HG03108 (cell line): ENCODE measurements around the gene SLC27A3.

Experiments
- ATAC-seq: cut with Tn5 transposase; IDR thresholded peaks from one replicate; pipeline ENCODE4 v1.9.1; 2021; ENCODE audit warnings: moderate library complexity; ENCODE audit not compliant: unreplicated experiment

The SLC27A3 gene

GRCh38 chr1:153774780-153775457 is at the start of gene SLC27A3:
Gene SLC27A3, plus strand, starts transcription at chr1:153775407. Its CDS starts 91 bp downstream, at chr1:153775498.
- peak; percentile 19 for ATAC-seq

- ATAC-seq = peak; percentile 92
Measured at GRCh38 chr1:153727463-153728304, 47.5 kb upstream of the SLC27A3 start, which contains the start of gene INTS3. Gene INTS3, plus strand, starts transcription at chr1:153728050. Its CDS starts 585 bp downstream, at chr1:153728635.

- no peak for ATAC-seq
Measured at GRCh38 chr1:153728305-153729066, 46.7 kb upstream of the SLC27A3 start.

- ATAC-seq = no peak
Measured at GRCh38 chr1:153730468-153730988, 44.7 kb upstream of the SLC27A3 start.

GRCh38 chr1:153733970-153734369 is 41.2 kb upstream of the SLC27A3 start:
- no peak for ATAC-seq

GRCh38 chr1:153734396-153735089 is 40.7 kb upstream of the SLC27A3 start:
- ATAC-seq = no peak

- no peak for ATAC-seq
Measured at GRCh38 chr1:153735090-153735420, 40.2 kb upstream of the SLC27A3 start.

- ATAC-seq = no peak
Measured at GRCh38 chr1:153741986-153742385, 33.2 kb upstream of the SLC27A3 start.

- peak; percentile 74 for ATAC-seq
Measured at GRCh38 chr1:153742411-153743142, 32.6 kb upstream of the SLC27A3 start.

- no peak for ATAC-seq
Measured at GRCh38 chr1:153745417-153745816, 29.8 kb upstream of the SLC27A3 start.

- no peak for ATAC-seq
Measured at GRCh38 chr1:153746174-153746573, 29.0 kb upstream of the SLC27A3 start.

GRCh38 chr1:153748903-153749302 is 26.3 kb upstream of the SLC27A3 start:
- ATAC-seq = no peak

GRCh38 chr1:153749408-153750005 is 25.7 kb upstream of the SLC27A3 start:
- peak; percentile 68 for ATAC-seq

GRCh38 chr1:153750026-153750995 is 24.9 kb upstream of the SLC27A3 start:
- ATAC-seq = no peak

- ATAC-seq = no peak
Measured at GRCh38 chr1:153752072-153752471, 23.1 kb upstream of the SLC27A3 start.

GRCh38 chr1:153752571-153753195 is 22.5 kb upstream of the SLC27A3 start:
- no peak for ATAC-seq

GRCh38 chr1:153754266-153754665 is 20.9 kb upstream of the SLC27A3 start:
- ATAC-seq = no peak

- ATAC-seq = no peak
Measured at GRCh38 chr1:153760440-153760839, 14.8 kb upstream of the SLC27A3 start.
